Right lobe of liver (tissue), 4 donors: Measurements from ENCODE around the gene FLVCR2.

Experiments used
- POLR2A ChIP-seq: fragments of 450-650 bp; IDR thresholded peaks from one replicate; pipeline ENCODE4 v1.6.1; 2017; ENCODE audit warnings: antibody characterized with exemption, mild to moderate bottlenecking
- TF ChIP-seq, protein P1 (sequence below), 4 donors: fragments of 200-600 bp in 3 of 4; fragments of 450-650 bp in 1 of 4; IDR thresholded peaks; one replicate each; pipeline versions ENCODE4 v1.5.1 to v1.8.0; 2016 to 2022; ENCODE audit warnings: antibody characterized with exemption in 4 of 4, mild to moderate bottlenecking in 2 of 4
- donor health status: DM: no; HTN: no; CAD: no.
- donor health status: DM: no; HTN: no; CAD: no.
- donor health status: DM: no; HTN: yes; CAD: no.

DNA sequence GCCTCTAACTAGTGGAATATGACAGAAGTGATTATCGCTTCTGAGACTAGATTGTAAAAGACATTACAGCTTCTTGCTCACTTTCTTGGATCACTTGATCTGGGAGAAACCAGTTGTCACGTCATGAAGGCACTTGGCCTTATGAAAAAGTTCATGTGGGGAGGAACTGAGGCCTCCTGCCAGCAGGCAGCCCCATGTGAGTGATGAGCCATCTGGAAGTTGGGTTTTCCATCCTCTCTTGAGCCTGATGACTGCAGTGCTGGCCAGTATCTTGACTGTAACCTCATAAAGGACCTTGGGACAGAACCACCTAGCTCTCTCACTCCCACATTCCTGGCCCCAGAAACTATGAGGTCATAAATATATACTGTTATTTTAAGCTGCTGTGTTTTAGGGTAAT, 110.6 kb downstream of the FLVCR2 start:
- TF ChIP-seq POLR2A, result no peak
- TF ChIP-seq, protein P1, sequence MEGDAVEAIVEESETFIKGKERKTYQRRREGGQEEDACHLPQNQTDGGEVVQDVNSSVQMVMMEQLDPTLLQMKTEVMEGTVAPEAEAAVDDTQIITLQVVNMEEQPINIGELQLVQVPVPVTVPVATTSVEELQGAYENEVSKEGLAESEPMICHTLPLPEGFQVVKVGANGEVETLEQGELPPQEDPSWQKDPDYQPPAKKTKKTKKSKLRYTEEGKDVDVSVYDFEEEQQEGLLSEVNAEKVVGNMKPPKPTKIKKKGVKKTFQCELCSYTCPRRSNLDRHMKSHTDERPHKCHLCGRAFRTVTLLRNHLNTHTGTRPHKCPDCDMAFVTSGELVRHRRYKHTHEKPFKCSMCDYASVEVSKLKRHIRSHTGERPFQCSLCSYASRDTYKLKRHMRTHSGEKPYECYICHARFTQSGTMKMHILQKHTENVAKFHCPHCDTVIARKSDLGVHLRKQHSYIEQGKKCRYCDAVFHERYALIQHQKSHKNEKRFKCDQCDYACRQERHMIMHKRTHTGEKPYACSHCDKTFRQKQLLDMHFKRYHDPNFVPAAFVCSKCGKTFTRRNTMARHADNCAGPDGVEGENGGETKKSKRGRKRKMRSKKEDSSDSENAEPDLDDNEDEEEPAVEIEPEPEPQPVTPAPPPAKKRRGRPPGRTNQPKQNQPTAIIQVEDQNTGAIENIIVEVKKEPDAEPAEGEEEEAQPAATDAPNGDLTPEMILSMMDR (IDR thresholded peaks at IDR 0.05), result no peak
